Caco-2 (cell line): ENCODE data around the gene VAT1L. TPM values are rescaled to one million over a fixed set of nuclear protein-coding genes. Genes with fewer than 3 reads are reported as not detected.

ENCODE experiments used
- BruUV-seq: library from RNA; stranded (reverse); fragments of 400-500 nt; replicated peaks from 2 replicates; lab custom pipeline; 2021; lab: Mats Ljungman, UMichigan
- CTCF ChIA-PET: fragments of 300-600 bp; sonication (Branson Sonifier 250); formaldehyde crosslinking; loops from one replicate; lab custom pipeline; 2022; ENCODE audit warnings: antibody characterized with exemption; lab: Charles Lee
- POLR2A ChIA-PET: fragments of 300-600 bp; sonication (Branson Sonifier 250); formaldehyde crosslinking; loops from one replicate; lab custom pipeline; 2022; ENCODE audit warnings: antibody characterized with exemption; lab: Charles Lee
- DNase-seq, 2 experiments: peaks; one replicate each; pipeline versions ENCODE4 v3.0.0 to v3.0.0-alpha.2; 2020 to 2022
- H3K27me3 ChIP-seq: replicated peaks from 2 replicates; pipeline ENCODE4 v1.6.0; 2011; ENCODE audit warnings: low read length; ENCODE audit not compliant: control insufficient read depth, insufficient read depth
- H3K36me3 ChIP-seq: 2 replicates; pipeline ENCODE4 v1.5.1; 2011; ENCODE audit warnings: low read length; ENCODE audit not compliant: control insufficient read depth, insufficient read depth
- H3K4me1 ChIP-seq: fragments of 250-450 bp; sonication (Bioruptor Pico); 2 replicates; pipeline ENCODE4 v1.5.1; 2020; ENCODE audit warnings: mild to moderate bottlenecking
- H3K4me3 ChIP-seq: 2 replicates; pipeline ENCODE4 v1.5.1; 2011; ENCODE audit warnings: low read depth, mild to moderate bottlenecking, control low read depth, low read length
- H3K9me3 ChIP-seq: fragments of 250-450 bp; sonication (Bioruptor Pico); 2 replicates; pipeline ENCODE4 v1.5.1; 2020; ENCODE audit warnings: mild to moderate bottlenecking, moderate library complexity
- H3K27ac Mint-ChIP-seq: one replicate; pipeline ENCODE4 v1.8.0; 2022; ENCODE audit warnings: mixed read lengths; ENCODE audit not compliant: unreplicated experiment
- H3K27me3 Mint-ChIP-seq: one replicate; pipeline ENCODE4 v1.8.0; 2022; ENCODE audit warnings: mixed read lengths; ENCODE audit not compliant: insufficient read depth, unreplicated experiment
- H3K36me3 Mint-ChIP-seq: one replicate; pipeline ENCODE4 v1.8.0; 2022; ENCODE audit warnings: mild to moderate bottlenecking, mixed read lengths; ENCODE audit not compliant: insufficient read depth, unreplicated experiment
- H3K4me1 Mint-ChIP-seq: one replicate; pipeline ENCODE4 v1.8.0; 2022; ENCODE audit warnings: low read depth, mixed read lengths; ENCODE audit not compliant: unreplicated experiment
- H3K4me3 Mint-ChIP-seq: one replicate; pipeline ENCODE4 v1.8.0; 2022; ENCODE audit warnings: mild to moderate bottlenecking, moderate library complexity, mixed read lengths; ENCODE audit not compliant: unreplicated experiment
- H3K9me3 Mint-ChIP-seq: one replicate; pipeline ENCODE4 v1.8.0; 2022; ENCODE audit warnings: mixed read lengths; ENCODE audit not compliant: unreplicated experiment
- intact Hi-C: fragments of 100-400 bp; cut with micrococcal nuclease; formaldehyde crosslinking; loops from one replicate; pipeline ENCODE4 v1.10.0; 2022; ENCODE audit not compliant: unreplicated experiment
- total RNA-seq: library from RNA; stranded (reverse); gene quantifications from 2 replicates; pipeline ENCODE4 v1.2.3, GENCODE V29; 2022
- TF ChIP-seq, protein P1 (sequence below), 2 experiments: fragments of 200-600 bp in 1 of 2; IDR thresholded peaks; 1 replicate in 1 of 2; 2 replicates in 1 of 2; pipeline versions ENCODE4 v1.5.1 to v1.8.0; 2011 to 2022; ENCODE audit warnings: antibody characterized with exemption in 1 of 2, control low read depth in 1 of 2, inconsistent platforms in 1 of 2, low read depth in 1 of 2, low read length in 1 of 2, mild to moderate bottlenecking in 1 of 2, moderate library complexity in 1 of 2; ENCODE audit not compliant: insufficient read depth in 1 of 2, severe bottlenecking in 1 of 2, unreplicated experiment in 1 of 2

The VAT1L gene
- total RNA-seq, 1 experiment from 2014 or later, result not detected

- no peaks in the 10 kb centered on the region for H3K9me3 Mint-ChIP-seq
- POLR2A ChIA-PET, result no interaction called here
- CTCF ChIA-PET, result no interaction called here
- no peak for DNase-seq
- Histone ChIP-seq H3K4me3 (no peak overlapping the region), H3K4me1 (no peaks in the 10 kb centered on the region), H3K36me3 (no peaks in the 10 kb centered on the region), H3K9me3 (no peaks in the 10 kb centered on the region), H3K27me3 (no peaks in the 10 kb centered on the region)
- H3K27me3 Mint-ChIP-seq, result peaks cover 23% of the 10 kb centered on the region
- no peaks in the 10 kb centered on the region for H3K36me3 Mint-ChIP-seq
- BruUV-seq, result no TSS peak
- intact Hi-C loops, result no loop called here
- no peaks in the 10 kb centered on the region for H3K4me1 Mint-ChIP-seq
- no peak overlapping the region for H3K4me3 Mint-ChIP-seq
- TF ChIP-seq, protein P1, sequence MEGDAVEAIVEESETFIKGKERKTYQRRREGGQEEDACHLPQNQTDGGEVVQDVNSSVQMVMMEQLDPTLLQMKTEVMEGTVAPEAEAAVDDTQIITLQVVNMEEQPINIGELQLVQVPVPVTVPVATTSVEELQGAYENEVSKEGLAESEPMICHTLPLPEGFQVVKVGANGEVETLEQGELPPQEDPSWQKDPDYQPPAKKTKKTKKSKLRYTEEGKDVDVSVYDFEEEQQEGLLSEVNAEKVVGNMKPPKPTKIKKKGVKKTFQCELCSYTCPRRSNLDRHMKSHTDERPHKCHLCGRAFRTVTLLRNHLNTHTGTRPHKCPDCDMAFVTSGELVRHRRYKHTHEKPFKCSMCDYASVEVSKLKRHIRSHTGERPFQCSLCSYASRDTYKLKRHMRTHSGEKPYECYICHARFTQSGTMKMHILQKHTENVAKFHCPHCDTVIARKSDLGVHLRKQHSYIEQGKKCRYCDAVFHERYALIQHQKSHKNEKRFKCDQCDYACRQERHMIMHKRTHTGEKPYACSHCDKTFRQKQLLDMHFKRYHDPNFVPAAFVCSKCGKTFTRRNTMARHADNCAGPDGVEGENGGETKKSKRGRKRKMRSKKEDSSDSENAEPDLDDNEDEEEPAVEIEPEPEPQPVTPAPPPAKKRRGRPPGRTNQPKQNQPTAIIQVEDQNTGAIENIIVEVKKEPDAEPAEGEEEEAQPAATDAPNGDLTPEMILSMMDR (IDR thresholded peaks at IDR 0.05; ENCODE audit: insufficient read depth in 1 of 2, low read depth in 1 of 2, low read length in 1 of 2, severe bottlenecking in 1 of 2, unreplicated experiment in 1 of 2), result no peak
- no peak overlapping the region for H3K27ac Mint-ChIP-seq
Observed at GRCh38 chr16:77850636-77851333, 62.4 kb downstream of the VAT1L start.

DNA sequence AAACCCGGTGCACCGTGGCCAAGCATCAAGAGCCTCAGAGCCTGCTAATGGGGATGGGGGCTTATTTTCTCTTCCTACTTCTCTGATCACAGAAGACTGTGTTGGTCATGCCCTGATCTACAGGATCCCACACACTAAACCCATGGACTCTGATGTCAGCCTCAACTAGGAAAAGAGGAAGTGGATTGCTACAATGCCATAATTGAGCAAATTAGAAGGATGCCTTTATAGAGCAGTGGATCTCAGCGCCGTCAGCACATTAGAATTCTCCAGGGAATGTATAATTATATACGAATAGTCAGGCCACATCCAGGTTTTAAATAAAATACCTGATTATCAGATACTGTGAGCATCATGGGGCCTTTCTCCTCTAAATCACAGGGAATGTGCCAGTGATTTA, 64.8 kb downstream of the VAT1L start:
- no peaks in the 10 kb centered on the region for H3K4me1 ChIP-seq
- no peaks in the 10 kb centered on the region for H3K27me3 ChIP-seq
- H3K27ac Mint-ChIP-seq, result no peak overlapping the region
- ChIA-PET POLR2A (no interaction called here), CTCF (no interaction called here)
- intact Hi-C loops, result no loop called here
- H3K4me1 Mint-ChIP-seq, result no peaks in the 10 kb centered on the region
- no peak for DNase-seq
- TF ChIP-seq, protein P1 (IDR thresholded peaks at IDR 0.05; ENCODE audit: insufficient read depth in 1 of 2, low read depth in 1 of 2, low read length in 1 of 2, severe bottlenecking in 1 of 2, unreplicated experiment in 1 of 2), result no peak
- H3K4me3 Mint-ChIP-seq, result no peak overlapping the region
- no peaks in the 10 kb centered on the region for H3K36me3 Mint-ChIP-seq
- no peak overlapping the region for H3K4me3 ChIP-seq
- no peaks in the 10 kb centered on the region for H3K9me3 ChIP-seq
- no TSS peak for BruUV-seq
- peaks cover 31% of the 10 kb centered on the region for H3K27me3 Mint-ChIP-seq
- H3K9me3 Mint-ChIP-seq, result no peaks in the 10 kb centered on the region
- H3K36me3 ChIP-seq, result no peaks in the 10 kb centered on the region

DNA sequence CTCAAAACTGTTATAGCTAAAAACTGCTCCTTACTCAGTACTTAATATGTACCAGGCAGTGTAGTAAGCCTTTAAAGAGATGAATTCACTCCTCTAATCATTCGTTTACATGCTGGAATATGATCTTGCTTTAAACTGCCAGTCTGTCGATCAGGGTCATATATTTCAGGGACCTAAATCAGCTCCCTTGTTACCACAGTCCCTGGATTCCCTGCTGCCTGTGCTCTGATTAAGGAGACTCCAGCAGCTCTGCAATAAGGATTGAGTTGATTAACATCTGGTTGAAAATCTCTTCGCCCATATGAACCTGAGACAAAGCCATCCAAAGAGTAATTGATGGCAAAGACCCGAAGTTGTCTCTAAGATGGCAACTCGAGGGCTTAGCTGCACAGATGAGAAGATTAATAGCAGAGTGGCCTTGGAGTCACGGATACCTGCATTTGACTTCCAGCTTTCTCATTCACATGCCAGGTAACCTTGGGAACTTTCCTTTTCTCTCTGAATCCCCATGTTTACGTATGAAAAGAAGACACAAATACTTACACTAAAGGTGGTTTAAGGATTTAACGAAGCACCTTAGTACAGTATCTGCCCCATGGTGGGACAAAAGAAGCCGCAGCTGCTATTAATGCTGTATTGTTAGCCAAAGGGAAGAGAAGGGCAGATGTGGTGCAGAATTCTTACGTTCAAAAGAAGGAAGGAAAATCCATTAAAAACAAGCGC, 68.2 kb downstream of the VAT1L start:
- H3K4me3 ChIP-seq, result no peak overlapping the region
- TF ChIP-seq, protein P1 (IDR thresholded peaks at IDR 0.05; ENCODE audit: insufficient read depth in 1 of 2, low read depth in 1 of 2, low read length in 1 of 2, severe bottlenecking in 1 of 2, unreplicated experiment in 1 of 2), result no peak
- H3K4me1 Mint-ChIP-seq, result no peaks in the 10 kb centered on the region
- ChIA-PET POLR2A (no interaction called here), CTCF (no interaction called here)
- no peaks in the 10 kb centered on the region for H3K36me3 ChIP-seq
- intact Hi-C loops, result loop anchor here (5.0 kb wide), 1 partner anchor 179 kb away; no protein-coding TSS in a partner anchor
- H3K4me3 Mint-ChIP-seq, result no peak overlapping the region
- no peaks in the 10 kb centered on the region; the same call in 1 of the 2 replicates for H3K27me3 ChIP-seq
- H3K9me3 ChIP-seq, result no peaks in the 10 kb centered on the region
- H3K27me3 Mint-ChIP-seq, result peaks cover 35% of the 10 kb centered on the region
- H3K36me3 Mint-ChIP-seq, result no peaks in the 10 kb centered on the region
- H3K4me1 ChIP-seq, result no peaks in the 10 kb centered on the region
- H3K9me3 Mint-ChIP-seq, result no peaks in the 10 kb centered on the region
- no peak for DNase-seq
- BruUV-seq, result no TSS peak
- no peak overlapping the region for H3K27ac Mint-ChIP-seq
